GM19239 (cell line): ENCODE measurements around the gene SKOR2.

ENCODE experiments used
- DNase-seq: peaks from one replicate; pipeline ENCODE4 v3.0.0; 2011; ENCODE audit warnings: low spot score; ENCODE audit not compliant: insufficient read length
- FAIRE-seq: peaks from 2 replicates; lab custom pipeline; 2011; peaks lifted over from hg19 to GRCh38; lab: Jason Lieb, UNC

Gene SKOR2, protein sequence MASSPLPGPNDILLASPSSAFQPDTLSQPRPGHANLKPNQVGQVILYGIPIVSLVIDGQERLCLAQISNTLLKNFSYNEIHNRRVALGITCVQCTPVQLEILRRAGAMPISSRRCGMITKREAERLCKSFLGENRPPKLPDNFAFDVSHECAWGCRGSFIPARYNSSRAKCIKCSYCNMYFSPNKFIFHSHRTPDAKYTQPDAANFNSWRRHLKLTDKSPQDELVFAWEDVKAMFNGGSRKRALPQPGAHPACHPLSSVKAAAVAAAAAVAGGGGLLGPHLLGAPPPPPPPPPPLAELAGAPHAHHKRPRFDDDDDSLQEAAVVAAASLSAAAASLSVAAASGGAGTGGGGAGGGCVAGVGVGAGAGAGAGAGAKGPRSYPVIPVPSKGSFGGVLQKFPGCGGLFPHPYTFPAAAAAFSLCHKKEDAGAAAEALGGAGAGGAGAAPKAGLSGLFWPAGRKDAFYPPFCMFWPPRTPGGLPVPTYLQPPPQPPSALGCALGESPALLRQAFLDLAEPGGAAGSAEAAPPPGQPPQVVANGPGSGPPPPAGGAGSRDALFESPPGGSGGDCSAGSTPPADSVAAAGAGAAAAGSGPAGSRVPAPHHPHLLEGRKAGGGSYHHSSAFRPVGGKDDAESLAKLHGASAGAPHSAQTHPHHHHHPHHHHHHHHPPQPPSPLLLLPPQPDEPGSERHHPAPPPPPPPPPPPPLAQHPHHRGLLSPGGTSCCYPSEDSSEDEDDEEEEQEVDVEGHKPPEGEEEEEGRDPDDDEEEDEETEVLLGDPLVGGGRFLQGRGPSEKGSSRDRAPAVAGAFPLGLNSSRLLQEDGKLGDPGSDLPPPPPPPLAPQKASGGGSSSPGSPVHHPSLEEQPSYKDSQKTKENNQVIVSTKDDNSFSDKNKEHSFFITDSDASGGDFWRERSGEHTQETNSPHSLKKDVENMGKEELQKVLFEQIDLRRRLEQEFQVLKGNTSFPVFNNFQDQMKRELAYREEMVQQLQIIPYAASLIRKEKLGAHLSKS

DNA sequence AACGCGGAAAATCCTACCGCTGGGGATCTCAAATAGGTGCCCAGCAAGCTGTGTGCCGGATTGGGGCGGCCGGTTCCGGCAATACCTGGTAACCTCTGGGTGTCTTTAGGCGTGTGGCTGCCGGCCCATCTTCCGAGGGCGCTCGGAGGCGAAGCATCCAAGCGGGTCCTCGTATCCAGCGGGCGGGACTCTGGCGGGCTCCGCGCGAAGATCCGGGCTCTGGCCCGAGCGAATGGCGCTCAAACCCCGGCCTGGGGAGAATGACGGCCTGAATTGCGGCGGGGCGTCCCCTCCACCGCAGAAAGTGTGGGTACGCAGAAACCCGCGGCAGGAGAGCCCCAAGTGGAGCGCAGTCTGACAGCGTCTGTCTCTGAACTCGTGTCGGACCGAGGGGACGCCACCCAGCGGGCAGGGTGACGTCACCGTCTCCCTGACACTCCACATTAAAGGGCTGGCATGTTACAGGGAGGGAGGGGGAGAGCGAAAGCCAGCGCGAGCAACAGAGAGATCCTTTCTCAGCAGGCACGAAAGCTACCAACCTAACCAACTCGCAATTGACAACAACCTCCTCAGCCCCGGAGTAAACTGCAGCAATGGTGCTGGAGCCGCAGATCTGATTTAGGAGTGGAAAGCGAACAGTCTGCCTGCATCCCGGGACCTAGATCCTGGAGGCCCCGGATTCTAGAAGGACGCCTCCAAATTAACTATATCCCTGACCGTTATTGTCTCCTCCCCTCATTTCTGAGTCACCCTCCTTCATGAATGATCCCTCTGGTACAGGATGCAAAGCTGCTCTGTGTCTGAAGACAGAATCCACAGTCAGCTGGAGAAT, at the start of gene SKOR2:
TSS of gene SKOR2 (minus strand) at position 372 of the 832 bp plus-strand sequence. CDS start 2,477 bp downstream, outside the sequence.
- no peak for DNase-seq

GRCh38 chr18:47296462-47296861, 45.0 kb upstream of the SKOR2 start:
- FAIRE-seq (no peak), DNase-seq (no peak)

More for the DNA sequence above, at the start of gene SKOR2:
- no peak for FAIRE-seq

GRCh38 chr18:47294801-47295200, 43.3 kb upstream of the SKOR2 start:
- FAIRE-seq, result no peak

DNA sequence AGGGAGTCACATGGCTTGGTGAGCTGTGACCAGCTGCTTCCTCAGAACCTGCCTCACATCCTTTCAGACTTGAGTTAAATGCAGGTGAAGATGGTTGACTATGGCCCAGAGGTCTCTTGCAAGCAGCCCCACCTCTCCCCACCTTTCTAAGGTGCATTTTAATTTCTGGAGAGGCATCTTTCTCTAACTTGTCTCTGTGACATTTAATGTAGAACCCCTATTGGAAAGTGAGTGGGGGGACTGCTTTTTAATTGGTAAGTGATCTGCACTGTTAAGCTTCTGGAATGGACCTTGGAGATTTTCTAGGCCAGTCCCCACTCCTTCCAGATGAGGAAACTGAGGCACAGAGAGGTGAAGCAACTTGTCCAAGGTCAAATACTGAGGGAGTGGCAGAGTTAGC, 37.3 kb upstream of the SKOR2 start:
- no peak for FAIRE-seq

More at GRCh38 chr18:47294801-47295200, 43.3 kb upstream of the SKOR2 start:
- no peak for DNase-seq

GRCh38 chr18:47287911-47288585, 36.6 kb upstream of the SKOR2 start:
- DNase-seq, result no peak
- no peak for FAIRE-seq

More for the DNA sequence above, 37.3 kb upstream of the SKOR2 start:
- DNase-seq, result no peak

GRCh38 chr18:47286776-47287410, 35.4 kb upstream of the SKOR2 start:
- FAIRE-seq (no peak), DNase-seq (no peak)

DNA sequence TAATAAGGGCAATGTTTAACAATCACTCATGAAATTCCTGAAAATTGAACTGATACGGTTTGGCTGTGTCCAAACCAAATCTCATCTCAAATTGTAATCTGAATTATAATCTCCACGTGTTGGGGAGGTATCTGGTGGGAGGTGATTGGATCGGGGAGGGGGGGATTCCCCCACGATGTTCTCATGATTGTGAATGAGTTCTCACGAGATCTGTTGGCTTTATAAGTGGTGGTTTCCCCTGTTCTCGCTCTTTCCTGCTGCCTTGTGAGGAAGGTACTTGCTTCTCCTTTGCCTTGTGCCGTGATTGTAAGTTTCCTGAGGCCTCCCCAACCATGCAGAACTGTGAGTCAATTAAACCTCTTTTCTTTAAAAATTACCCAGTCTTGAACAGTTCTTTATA, 34.0 kb upstream of the SKOR2 start:
- DNase-seq (no peak), FAIRE-seq (no peak)

DNA sequence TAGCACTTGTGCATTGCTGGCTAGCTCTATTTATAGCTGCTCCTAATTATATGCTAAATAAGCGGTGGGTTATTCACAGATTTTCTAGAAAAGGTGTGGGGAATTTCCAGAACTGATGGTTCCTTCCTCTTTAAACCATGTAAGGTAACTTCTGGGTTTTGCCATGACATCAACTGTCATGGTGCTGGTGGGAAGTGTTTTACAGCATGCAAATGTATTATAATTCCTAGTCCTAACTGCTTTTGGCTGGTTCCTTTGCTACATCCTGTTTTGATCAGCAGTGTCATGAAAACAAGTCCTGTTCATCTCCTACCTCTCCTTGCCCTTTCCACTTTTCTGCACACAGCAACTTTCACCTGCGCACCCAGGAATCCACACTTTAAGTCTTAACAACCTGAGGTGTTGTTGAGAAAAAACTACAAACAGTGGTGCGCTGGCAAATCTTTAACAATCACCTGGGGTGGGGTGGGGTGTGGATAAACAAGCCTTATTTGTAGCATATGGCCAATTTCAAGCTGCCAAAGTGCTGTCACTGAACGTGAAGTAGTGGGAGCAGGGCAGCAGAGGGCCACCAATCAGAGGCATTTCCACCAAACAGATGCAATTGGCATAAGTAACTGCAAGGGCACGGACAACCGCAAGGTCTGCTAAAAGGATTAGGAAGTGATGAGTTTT, 33.4 kb upstream of the SKOR2 start:
- FAIRE-seq, result no peak
- DNase-seq, result no peak

DNA sequence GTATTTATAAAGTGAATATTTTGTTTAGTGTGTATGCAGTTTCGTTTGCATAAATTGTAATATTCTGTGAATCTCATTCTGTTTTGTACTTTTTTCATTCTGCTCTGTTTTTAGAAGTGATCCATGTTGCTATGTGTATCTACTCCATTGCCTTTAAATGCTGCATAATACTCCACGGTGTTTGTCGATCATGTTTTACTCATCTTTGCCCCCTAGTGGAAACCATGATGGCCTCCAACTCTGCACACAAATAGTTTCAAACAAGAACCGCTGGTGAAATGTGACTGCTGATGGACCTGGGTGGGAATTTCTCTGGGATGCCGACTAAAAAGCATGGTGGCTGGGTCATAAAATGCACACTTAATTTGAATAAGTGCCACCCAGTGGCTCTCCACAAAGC, 32.0 kb upstream of the SKOR2 start:
- no peak for DNase-seq

GRCh38 chr18:47280121-47280520, 28.7 kb upstream of the SKOR2 start:
- FAIRE-seq, result no peak
- no peak for DNase-seq

More for the DNA sequence above, 32.0 kb upstream of the SKOR2 start:
- FAIRE-seq, result no peak

DNA sequence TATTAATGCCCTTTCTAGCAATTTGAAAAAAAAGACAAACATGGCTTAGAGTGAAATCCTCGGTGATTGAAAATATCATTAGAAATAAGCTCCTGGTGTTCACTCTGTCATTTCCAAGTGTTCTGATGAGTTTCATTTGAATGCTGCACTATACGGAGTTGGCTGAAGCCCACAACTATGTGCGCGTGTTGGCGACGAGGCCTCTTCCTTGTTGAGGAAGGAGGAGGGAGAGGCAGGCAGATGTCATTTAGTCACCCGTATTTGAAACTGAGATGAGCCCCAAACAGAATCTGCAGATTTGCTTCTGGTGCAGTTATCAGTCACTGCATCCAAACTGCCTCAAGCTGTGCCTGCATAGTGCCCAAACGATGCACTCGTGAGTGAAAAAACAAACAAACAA, 23.5 kb upstream of the SKOR2 start:
- FAIRE-seq (no peak), DNase-seq (no peak)

DNA sequence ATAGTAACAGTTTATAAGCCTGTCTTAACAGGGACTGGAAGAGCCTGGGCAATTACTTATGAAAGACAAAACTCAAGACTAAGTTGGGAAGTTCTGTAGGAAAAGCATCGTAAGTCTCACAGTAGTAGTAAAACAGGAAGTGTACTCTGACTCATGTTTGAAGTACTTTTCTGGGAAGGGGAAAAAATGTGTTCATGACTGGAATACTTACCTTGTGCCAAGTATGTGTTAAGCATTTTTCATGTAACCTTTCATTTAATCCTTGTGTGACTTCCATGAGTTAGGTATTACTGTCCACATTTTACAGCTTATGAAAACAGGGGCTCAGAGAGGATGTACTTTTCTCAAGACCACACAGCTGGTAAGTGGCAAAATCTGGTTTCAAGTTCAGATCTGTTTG, 13.7 kb upstream of the SKOR2 start:
- DNase-seq (no peak), FAIRE-seq (no peak)

GRCh38 chr18:47264308-47264700, 12.8 kb upstream of the SKOR2 start:
- no peak for DNase-seq
- no peak for FAIRE-seq

- FAIRE-seq (no peak), DNase-seq (no peak)
Observed at GRCh38 chr18:47263430-47264307, 12.2 kb upstream of the SKOR2 start.

GRCh38 chr18:47263150-47263429, 11.6 kb upstream of the SKOR2 start:
- DNase-seq, result no peak
- no peak for FAIRE-seq

DNA sequence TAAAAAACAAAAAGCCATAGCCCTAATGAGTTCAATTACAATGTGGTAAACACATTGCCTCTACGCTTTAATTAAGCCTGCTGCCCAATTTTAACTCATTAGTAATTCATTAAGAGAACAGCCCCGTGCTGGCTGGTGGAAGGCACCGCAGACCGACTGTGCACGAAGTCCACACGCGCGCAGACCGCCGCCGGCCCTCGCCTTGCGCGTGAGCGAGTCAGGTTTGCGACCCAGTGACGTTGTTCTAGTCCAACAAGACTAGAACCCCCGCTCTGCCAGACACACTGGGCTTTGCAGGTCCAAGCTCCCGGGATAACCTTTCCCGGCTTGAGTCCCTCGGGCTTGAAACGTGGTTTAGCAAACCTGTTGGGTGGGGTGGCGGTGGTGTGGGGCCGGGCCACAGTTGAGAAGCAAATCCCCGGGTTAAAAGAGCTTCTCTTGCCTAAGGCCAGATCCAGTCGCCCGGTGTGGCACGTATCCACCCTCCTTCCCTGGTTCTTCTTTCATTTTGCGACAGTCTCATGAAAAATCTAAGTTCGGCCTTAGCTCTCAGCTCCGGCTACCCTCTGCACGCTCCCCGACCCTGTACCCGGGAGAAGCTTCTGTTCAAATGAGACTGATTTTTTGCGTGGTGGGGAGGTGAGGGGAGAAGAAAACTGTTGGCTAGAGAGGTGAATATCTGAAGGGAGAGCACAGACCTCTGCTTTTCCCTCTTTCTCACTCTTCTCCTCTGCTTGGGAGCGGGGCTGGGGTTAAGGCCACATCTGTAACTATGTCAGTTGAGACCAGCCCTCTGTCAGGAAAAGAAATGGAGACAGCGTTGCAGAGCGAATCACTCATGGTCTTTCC, 11.1 kb upstream of the SKOR2 start:
- FAIRE-seq, result no peak
- no peak for DNase-seq

GRCh38 chr18:47261902-47262300, 10.4 kb upstream of the SKOR2 start:
- no peak for FAIRE-seq

More at GRCh38 chr18:47261902-47262300, 10.4 kb upstream of the SKOR2 start:
- DNase-seq, result no peak
